ENCODE measurements around the gene CAPN11. TPM values are rescaled to one million over a fixed set of nuclear protein-coding genes. Genes with fewer than 3 reads are reported as not detected.
A peak's percentile ranks its signal among the peaks of the same experiment; 100 is the strongest.

CAPN11 gene
- total and polyA plus RNA-seq, 9 of the 15 experiments (the other 6 are each of a cell fraction or from before 2014, with no cell fraction given): 0.03 to 0.61 (median 0.17) TPM; not detected in 1

DNA sequence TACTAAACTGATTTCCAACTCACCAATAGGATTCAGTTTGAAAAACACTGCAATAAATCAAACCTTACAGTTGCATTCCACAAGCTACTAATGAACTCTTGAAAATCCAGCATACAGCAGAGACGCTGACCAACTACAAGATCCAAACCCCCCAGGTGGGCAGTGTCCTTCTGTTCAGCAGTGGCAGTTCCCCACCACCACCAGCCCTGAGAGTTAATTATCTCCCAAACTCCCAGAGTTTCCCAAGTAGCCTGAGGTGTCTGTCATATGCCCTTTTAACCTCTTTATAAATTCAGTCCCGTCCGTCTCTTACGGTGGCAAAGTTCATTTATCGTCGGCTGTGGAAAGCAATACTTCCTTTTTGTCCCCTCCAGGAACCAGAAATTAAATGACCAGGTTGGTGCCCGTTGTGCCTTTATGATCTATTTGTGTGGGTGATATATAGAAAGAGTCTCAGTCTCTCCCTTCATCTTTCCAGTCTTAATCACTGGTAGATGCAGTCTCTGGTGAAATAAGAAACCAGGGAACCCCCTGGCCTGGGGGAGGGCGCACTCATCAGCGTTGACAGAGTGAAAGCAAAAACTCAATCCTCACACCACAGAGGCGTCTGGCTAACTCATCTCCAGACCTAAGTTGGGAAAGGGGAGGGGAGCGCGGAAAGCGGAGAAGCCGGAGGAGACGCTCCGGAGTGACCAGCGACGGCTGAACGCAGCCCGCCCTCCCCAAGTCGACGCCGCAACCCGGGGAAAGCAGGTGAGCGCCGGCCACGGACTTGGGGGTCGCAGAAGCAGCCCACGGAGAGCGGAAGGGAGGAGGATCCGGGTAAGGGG is 32.1 kb upstream of the CAPN11 start (continued):
- TF ChIP-seq FOXA3 (CRISPR knock-in tag; conservative IDR thresholded peaks at IDR 0.05 in 1 of 2, IDR thresholded peaks at IDR 0.05 in 1 of 2) (0 out of 4 replicates have a peak, but pooled peaks of 1 of the 2 experiments have one; percentile 19), CBFA2T3 (IDR thresholded peaks at IDR 0.05) (0 out of 2 replicates have a peak, but pooled peaks have one; percentile 28), ZC3H11A (IDR thresholded peaks at IDR 0.05; ENCODE audit: low read depth, low read length) (0 out of 2 replicates have a peak, but pooled peaks have one; percentile 45), CREM (IDR thresholded peaks at IDR 0.05; ENCODE audit: low read depth) (0 out of 2 replicates have a peak, but pooled peaks have one; percentile 16), CBFA2T2 (conservative IDR thresholded peaks at IDR 0.05) (0 out of 2 replicates have a peak, but pooled peaks have one; percentile 19), HDAC3 (IDR thresholded peaks at IDR 0.05; ENCODE audit: borderline replicate concordance, partially characterized antibody) (peak; percentile 15), POU5F1 (IDR thresholded peaks at IDR 0.05; ENCODE audit: borderline replicate concordance, low read depth, low read length, partially characterized antibody) (no peak), RCOR1 (IDR thresholded peaks at IDR 0.05; ENCODE audit: borderline replicate concordance in 1 of 2, low read depth in 2 of 2, low read length in 2 of 2) (peak in 1 of 2 experiments; percentile 83; a peak in 2 of 4 replicates), MYC (IDR thresholded peaks at IDR 0.05; ENCODE audit: low read depth, low read length) (no peak), MYC (CRISPR knock-in tag; IDR thresholded peaks at IDR 0.05; ENCODE audit: borderline replicate concordance, low read depth) (peak; percentile 22; the same call in 1 of the 2 replicates), LEF1 (IDR thresholded peaks at IDR 0.05) (peak; percentile 47; the same call in 1 of the 2 replicates), CREB1 (IDR thresholded peaks at IDR 0.05) (no peak; the same call in 1 of the 2 replicates), CREB1 (CRISPR knock-in tag; IDR thresholded peaks at IDR 0.05) (peak; percentile 42), ZBTB7A (IDR thresholded peaks at IDR 0.05; ENCODE audit: borderline replicate concordance, control insufficient read depth, low read depth, low read length) (peak; percentile 79; the same call in 1 of the 2 replicates), CBX3 (IDR thresholded peaks at IDR 0.05; ENCODE audit: borderline replicate concordance in 1 of 2, low read length in 2 of 2) (peak in 1 of 2 experiments; percentile 58; a peak in 1 of 3 replicates), MEIS2 (IDR thresholded peaks at IDR 0.05; ENCODE audit: partially characterized antibody) (peak; percentile 90)
- TF ChIP-seq, protein P1, sequence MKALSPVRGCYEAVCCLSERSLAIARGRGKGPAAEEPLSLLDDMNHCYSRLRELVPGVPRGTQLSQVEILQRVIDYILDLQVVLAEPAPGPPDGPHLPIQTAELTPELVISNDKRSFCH (CRISPR knock-in tag; IDR thresholded peaks at IDR 0.05): no peak
- TF ChIP-seq, protein P1 (tag; IDR thresholded peaks at IDR 0.05): 0 out of 2 replicates have a peak, but pooled peaks have one; percentile 20
- TF ChIP-seq, protein P2, sequence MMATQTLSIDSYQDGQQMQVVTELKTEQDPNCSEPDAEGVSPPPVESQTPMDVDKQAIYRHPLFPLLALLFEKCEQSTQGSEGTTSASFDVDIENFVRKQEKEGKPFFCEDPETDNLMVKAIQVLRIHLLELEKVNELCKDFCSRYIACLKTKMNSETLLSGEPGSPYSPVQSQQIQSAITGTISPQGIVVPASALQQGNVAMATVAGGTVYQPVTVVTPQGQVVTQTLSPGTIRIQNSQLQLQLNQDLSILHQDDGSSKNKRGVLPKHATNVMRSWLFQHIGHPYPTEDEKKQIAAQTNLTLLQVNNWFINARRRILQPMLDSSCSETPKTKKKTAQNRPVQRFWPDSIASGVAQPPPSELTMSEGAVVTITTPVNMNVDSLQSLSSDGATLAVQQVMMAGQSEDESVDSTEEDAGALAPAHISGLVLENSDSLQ (IDR thresholded peaks at IDR 0.05): peak; percentile 56

Data from K562 (cell line).